ENCODE measurements around the gene TCF3.

Gene TCF3

DNA sequence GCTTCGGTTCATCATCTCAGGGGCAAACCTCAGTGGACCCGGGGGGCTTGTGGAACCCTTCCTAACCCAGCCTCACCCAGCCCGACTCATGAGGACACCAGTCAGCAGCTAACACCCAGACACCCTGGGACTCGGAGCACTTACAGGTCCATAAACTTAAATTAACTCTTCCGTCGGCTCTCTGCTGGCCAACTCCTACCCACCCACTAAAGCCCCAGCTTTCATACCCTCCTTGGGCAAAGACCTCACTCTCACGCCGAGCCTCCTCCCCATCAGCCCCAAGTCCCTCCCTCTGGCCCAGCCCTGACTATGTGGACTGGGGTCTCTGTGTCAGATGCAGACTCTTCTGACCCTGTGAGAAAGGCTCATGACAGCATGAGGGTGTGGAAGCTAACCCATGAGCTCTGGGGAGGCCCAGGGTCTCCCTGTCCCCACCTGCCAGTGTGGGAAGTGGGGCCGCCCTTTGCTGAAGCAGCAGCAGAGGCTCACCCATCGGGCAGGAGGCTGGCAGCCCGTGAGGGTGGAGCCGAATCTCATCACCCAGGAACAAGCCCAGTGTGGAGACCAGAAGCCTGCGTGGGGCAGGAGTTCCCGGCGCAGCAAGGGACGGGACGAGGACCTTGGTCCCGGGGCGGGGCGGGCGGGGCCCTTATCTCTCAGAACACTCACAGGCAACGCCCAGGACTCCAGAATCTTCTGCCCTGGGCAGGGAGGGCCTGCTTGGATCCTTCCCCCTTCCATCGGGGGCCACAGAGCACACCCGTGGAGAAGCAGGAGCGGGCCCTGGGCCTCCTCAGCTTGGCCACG lies 19.8 kb downstream of the TCF3 start:
- DNase-seq (ENCODE audit: low read depth), result no peak
- TF ChIP-seq, protein P1, sequence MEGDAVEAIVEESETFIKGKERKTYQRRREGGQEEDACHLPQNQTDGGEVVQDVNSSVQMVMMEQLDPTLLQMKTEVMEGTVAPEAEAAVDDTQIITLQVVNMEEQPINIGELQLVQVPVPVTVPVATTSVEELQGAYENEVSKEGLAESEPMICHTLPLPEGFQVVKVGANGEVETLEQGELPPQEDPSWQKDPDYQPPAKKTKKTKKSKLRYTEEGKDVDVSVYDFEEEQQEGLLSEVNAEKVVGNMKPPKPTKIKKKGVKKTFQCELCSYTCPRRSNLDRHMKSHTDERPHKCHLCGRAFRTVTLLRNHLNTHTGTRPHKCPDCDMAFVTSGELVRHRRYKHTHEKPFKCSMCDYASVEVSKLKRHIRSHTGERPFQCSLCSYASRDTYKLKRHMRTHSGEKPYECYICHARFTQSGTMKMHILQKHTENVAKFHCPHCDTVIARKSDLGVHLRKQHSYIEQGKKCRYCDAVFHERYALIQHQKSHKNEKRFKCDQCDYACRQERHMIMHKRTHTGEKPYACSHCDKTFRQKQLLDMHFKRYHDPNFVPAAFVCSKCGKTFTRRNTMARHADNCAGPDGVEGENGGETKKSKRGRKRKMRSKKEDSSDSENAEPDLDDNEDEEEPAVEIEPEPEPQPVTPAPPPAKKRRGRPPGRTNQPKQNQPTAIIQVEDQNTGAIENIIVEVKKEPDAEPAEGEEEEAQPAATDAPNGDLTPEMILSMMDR (IDR thresholded peaks at IDR 0.05; ENCODE audit: low read depth, low read length, missing control alignments), result no peak
- H3K4me3 ChIP-seq (ENCODE audit: low read depth, low read length), result no peak overlapping the region

DNA sequence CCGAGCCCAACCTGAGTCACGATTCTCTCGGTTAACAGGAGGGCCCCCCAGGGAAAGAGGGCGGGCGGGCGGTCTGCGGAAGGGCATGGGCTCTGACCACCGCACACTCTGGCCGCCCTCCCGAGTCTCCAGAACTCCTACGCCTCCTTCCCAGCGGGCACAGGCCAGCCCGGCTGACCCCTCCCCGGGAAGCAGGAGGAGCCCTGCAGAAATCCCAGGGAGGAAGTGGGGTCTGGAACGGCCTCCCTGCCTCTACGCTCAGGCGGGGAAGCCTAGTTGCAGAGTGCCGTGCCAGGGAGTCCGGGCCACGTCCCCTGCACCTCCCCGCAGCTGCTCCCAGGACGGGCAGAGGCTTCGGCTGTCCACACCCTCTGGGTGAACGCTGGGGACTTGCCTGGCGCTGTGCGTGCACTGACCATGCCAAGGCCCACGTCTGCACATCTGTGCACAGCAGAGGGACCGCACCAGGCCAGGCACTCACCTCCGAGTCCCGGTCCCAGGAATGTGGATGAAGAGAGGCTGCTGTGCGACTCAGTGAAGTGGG lies 20.8 kb downstream of the TCF3 start:
- DNase-seq (ENCODE audit: low read depth), result no peak
- TF ChIP-seq, protein P1 (IDR thresholded peaks at IDR 0.05; ENCODE audit: low read depth, low read length, missing control alignments), result no peak
- H3K4me3 ChIP-seq (ENCODE audit: low read depth, low read length), result no peak overlapping the region

DNA sequence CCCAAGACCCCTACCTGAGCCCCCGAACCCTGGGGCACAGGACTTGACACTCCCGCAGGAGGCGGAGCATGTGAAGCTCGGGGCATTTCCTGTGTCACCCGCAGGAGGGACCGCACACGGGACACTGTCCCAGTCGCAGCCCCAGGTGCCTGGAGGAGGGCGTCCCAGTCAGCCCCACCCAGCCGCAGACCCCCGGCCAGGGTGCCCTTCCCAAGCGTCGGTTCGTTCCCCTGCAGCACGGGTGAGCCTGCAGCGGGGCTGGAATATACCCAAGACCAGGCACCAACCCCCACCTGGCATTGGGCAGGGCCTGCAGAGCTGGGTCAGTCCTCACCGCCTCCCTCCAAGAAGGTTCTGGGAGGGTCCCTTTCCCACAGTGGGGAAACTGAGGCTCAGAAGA lies 21.6 kb downstream of the TCF3 start:
- TF ChIP-seq, protein P1 (IDR thresholded peaks at IDR 0.05; ENCODE audit: low read depth, low read length, missing control alignments), result no peak
- no peak for DNase-seq (ENCODE audit: low read depth)
- no peak overlapping the region for H3K4me3 ChIP-seq (ENCODE audit: low read depth, low read length)

DNA sequence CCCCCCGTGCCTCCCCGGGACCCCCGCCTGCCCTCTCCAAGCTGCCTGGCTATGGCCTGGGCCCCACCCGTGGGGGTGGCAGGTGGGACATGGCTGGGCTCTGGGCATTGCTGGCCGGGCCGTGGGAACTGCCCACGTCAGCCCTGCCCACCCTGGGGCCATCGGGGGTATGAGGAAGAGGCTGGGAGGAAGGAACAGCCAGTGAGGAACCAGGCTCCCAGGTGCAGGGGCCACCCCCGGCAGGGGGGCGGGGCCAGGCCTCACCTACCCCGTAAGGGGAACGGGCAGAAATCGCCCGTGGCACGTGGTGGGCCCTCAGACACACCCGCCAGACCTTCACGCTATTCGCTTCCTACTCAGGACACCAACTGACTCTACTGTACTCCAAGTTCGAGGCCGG lies 22.4 kb downstream of the TCF3 start:
- no peak overlapping the region for H3K4me3 ChIP-seq (ENCODE audit: low read depth, low read length)
- DNase-seq (ENCODE audit: low read depth), result no peak
- TF ChIP-seq, protein P1 (IDR thresholded peaks at IDR 0.05; ENCODE audit: low read depth, low read length, missing control alignments), result no peak

DNA sequence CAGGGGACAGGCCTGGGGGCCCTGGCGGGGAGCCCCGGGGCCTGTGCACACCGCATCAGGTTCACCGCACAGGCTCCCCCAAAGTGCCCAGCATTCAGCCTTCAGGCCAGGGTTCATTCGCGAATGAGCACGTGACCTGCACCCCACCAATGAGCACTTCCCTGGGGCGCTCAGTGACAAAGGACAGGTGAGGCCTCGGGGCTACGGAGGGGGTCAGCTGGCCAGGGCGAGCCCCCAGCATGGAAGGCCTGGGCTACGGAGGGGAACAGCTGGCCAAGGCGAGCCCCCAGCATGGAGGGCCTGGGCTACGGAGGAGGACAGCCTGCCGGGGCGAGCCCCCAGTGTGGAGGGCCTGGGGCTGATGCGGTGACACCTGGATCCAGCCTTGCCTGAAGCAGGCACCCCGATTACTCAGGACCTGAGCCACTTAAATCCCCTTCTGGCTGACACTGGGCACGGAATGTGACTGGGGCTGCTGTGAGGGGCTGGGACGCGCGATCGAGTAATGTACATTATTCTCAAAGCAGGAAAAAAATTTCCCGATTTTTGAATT lies 23.1 kb downstream of the TCF3 start:
- no peak overlapping the region for H3K4me3 ChIP-seq (ENCODE audit: low read depth, low read length)
- TF ChIP-seq, protein P1 (IDR thresholded peaks at IDR 0.05; ENCODE audit: low read depth, low read length, missing control alignments), result no peak
- DNase-seq (ENCODE audit: low read depth), result no peak

DNA sequence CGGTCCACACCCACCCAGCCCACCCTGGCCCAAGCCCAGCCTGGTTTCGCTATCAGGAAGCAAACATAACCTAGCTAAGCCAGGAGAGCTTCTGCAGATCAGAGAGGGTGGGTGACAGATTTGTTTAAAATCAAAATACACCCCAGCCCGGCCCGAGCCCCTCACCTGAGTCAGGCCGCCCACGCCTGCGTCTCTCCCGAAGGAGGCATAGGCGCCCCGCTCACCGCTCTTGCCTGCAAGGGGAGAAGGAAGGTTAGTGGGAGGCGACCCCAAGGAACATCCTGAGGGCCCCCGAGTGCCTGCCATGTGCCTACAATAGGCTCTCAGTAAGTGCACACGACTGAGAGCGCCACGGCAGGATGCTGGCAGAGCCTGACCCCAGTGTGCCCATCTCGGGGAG lies 25.2 kb downstream of the TCF3 start:
- no peak for DNase-seq (ENCODE audit: low read depth)
- TF ChIP-seq, protein P1 (IDR thresholded peaks at IDR 0.05; ENCODE audit: low read depth, low read length, missing control alignments), result no peak

More for the DNA sequence above, 25.2 kb downstream of the TCF3 start:
- H3K4me3 ChIP-seq (ENCODE audit: low read depth, low read length), result no peak overlapping the region

Measured in GM12864 (cell line).